NCI-H345 (cell line): ENCODE results near the gene SUPT20HL2.
"Not testable (repeated sequence)": the region's sequence is repeated elsewhere in the genome, so short reads cannot be mapped to it uniquely, and the experiment has no call there.

Experiments used
- DNase-seq: peaks from one replicate; lab custom pipeline; 2025; lab: John Stamatoyannopoulos, UW

The SUPT20HL2 gene

GRCh38 chrX:24309580-24310374, 4.1 kb downstream of the SUPT20HL2 start:
- not testable (repeated sequence) for DNase-seq

- not testable (repeated sequence) for DNase-seq
Measured at GRCh38 chrX:24308803-24309202, 5.1 kb downstream of the SUPT20HL2 start.

- DNase-seq, result no peak
Measured at GRCh38 chrX:24306440-24306839, 7.4 kb downstream of the SUPT20HL2 start.

GRCh38 chrX:24305905-24306304, 8.0 kb downstream of the SUPT20HL2 start:
- no peak for DNase-seq

- DNase-seq, result no peak
Measured at GRCh38 chrX:24301806-24302205, 12.1 kb downstream of the SUPT20HL2 start.

GRCh38 chrX:24301060-24301459, 12.8 kb downstream of the SUPT20HL2 start:
- no peak for DNase-seq

- DNase-seq, result no peak
Measured at GRCh38 chrX:24298191-24298590, 15.7 kb downstream of the SUPT20HL2 start.

GRCh38 chrX:24294619-24295018, 19.2 kb downstream of the SUPT20HL2 start:
- DNase-seq, result no peak

- DNase-seq, result no peak
Measured at GRCh38 chrX:24293412-24293811, 20.5 kb downstream of the SUPT20HL2 start.

- DNase-seq, result no peak
Measured at GRCh38 chrX:24292353-24292752, 21.5 kb downstream of the SUPT20HL2 start.

- DNase-seq, result no peak
Measured at GRCh38 chrX:24285082-24285481, 28.8 kb downstream of the SUPT20HL2 start.

GRCh38 chrX:24283127-24283794, 30.6 kb downstream of the SUPT20HL2 start:
- no peak for DNase-seq

- DNase-seq, result no peak
Measured at GRCh38 chrX:24282381-24283126, 31.3 kb downstream of the SUPT20HL2 start.

- no peak for DNase-seq
Measured at GRCh38 chrX:24277405-24277804, 36.5 kb downstream of the SUPT20HL2 start.

GRCh38 chrX:24276015-24276414, 37.9 kb downstream of the SUPT20HL2 start:
- no peak for DNase-seq

- no peak for DNase-seq
Measured at GRCh38 chrX:24271262-24271661, 42.6 kb downstream of the SUPT20HL2 start.

GRCh38 chrX:24268786-24269185, 45.1 kb downstream of the SUPT20HL2 start:
- DNase-seq, result no peak

GRCh38 chrX:24266996-24267395, 46.9 kb downstream of the SUPT20HL2 start:
- no peak for DNase-seq

- DNase-seq, result no peak
Measured at GRCh38 chrX:24264383-24264782, 49.5 kb downstream of the SUPT20HL2 start.

- no peak for DNase-seq
Measured at GRCh38 chrX:24262309-24262708, 51.6 kb downstream of the SUPT20HL2 start.
